ENCODE results near the gene AFAP1L2.

GRCh38 chr10:114359953-114360345 is 44.4 kb downstream of the AFAP1L2 start:
- TF ChIP-seq CTCF (IDR thresholded peaks at IDR 0.05; ENCODE audit: poor library complexity, severe bottlenecking) (no peak), MXI1 (conservative IDR thresholded peaks at IDR 0.05; ENCODE audit: poor library complexity, severe bottlenecking) (no peak), EZH2 (IDR thresholded peaks at IDR 0.05; ENCODE audit: borderline replicate concordance, insufficient read depth, low read length, poor library complexity, severe bottlenecking) (no peak), REST (IDR thresholded peaks at IDR 0.05; ENCODE audit: borderline replicate concordance) (no peak), EP300 (conservative IDR thresholded peaks at IDR 0.05; ENCODE audit: poor library complexity, severe bottlenecking) (no peak), SMC3 (conservative IDR thresholded peaks at IDR 0.05; ENCODE audit: poor library complexity) (no peak)

All from neural cell (in vitro differentiated cells).